ENCODE measurements around the gene A4GNT. TPM values are rescaled to one million over a fixed set of nuclear protein-coding genes. Genes with fewer than 3 reads are reported as not detected.

Gene A4GNT
- total and polyA plus RNA-seq, 2 donors (not counting 1 experiment from before 2014, with no cell fraction given): not detected

DNA sequence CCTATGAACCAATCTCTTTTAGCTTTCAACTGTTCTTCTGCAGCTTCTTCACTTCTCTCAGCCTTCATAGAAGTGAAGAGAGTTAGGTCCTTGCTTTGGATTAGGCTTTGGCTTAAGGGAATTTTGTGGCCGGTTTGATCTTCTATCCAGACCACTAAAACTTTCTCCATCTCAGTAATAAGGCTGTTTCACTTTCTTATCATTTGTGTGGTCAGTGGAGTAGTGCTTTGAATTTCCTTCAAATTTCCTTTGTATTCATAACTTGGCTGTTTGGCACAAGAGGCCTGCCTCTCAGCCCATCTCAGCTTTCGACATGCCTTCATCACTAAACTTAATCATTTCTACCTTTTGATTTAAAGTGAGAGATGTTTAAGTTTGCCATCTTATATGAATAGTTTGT lies 38.5 kb downstream of the A4GNT start:
- DNase-seq (no peak), ATAC-seq (ENCODE audit: low read depth) (no peak)
- Histone ChIP-seq H3K27ac (ENCODE audit: low read length in 2 of 2) (no peak overlapping the region), H3K9me3 (ENCODE audit: control extremely low read depth in 1 of 3, control insufficient read depth in 2 of 3, insufficient read depth in 1 of 3, low read length in 2 of 3) (no peaks in the 10 kb centered on the region), H3K4me1 (ENCODE audit: control insufficient read depth in 2 of 2, insufficient read depth in 2 of 2, low read length in 2 of 2) (no peaks in the 10 kb centered on the region), H3K9ac (ENCODE audit: low read length) (no peak overlapping the region), H3K79me2 (ENCODE audit: control insufficient read depth, insufficient read depth, low read length) (no peaks in the 10 kb centered on the region), H4K20me1 (ENCODE audit: control insufficient read depth, insufficient read depth, low read length, poor library complexity, severe bottlenecking) (no peaks in the 10 kb centered on the region), H3K36me3 (replicated peaks in 1 of 2; ENCODE audit: control extremely low read depth in 1 of 2, control insufficient read depth in 1 of 2, extremely low read depth in 1 of 2, insufficient read depth in 2 of 2, low read length in 1 of 2) (no peaks in the 10 kb centered on the region), H3K4me3 (ENCODE audit: control extremely low read depth in 1 of 5, extremely low read depth in 1 of 5, insufficient read depth in 1 of 5, low read depth in 2 of 5, low read length in 4 of 5) (no peak overlapping the region), H3K4me2 (replicated peaks; ENCODE audit: low read depth, low read length, poor library complexity, severe bottlenecking) (no peak overlapping the region), H2AFZ (ENCODE audit: insufficient read depth, low read depth, low read length, poor library complexity, severe bottlenecking) (no peak overlapping the region), H3K27me3 (replicated peaks in 1 of 4; ENCODE audit: control extremely low read depth in 1 of 4, control insufficient read depth in 3 of 4, insufficient read depth in 4 of 4, low read length in 3 of 4) (peaks cover 0 to 3% (median 0%) of the 10 kb centered on the region in 4 experiments)
- Mint-ChIP-seq H3K9me3 (ENCODE audit: insufficient read depth) (no peaks in the 10 kb centered on the region), H3K27ac (no peak overlapping the region), H3K4me3 (no peak overlapping the region), H3K4me1 (no peaks in the 10 kb centered on the region), H3K27me3 (peaks cover 10% of the 10 kb centered on the region)
- intact Hi-C loops (cut with micrococcal nuclease): no loop called here
- POLR2A ChIA-PET: no interaction called here
- CTCF ChIA-PET: no interaction called here
- no CpG with 5 or more reads among the region's 2 CpGs for whole genome bisulfite sequencing (ENCODE audit: insufficient coverage)
- TF ChIP-seq EZH2 (IDR thresholded peaks at IDR 0.05; ENCODE audit: borderline replicate concordance, insufficient read depth, low read depth, low read length, poor library complexity, severe bottlenecking): no peak
- no peak for TF ChIP-seq CTCF (IDR thresholded peaks at IDR 0.05)

DNA sequence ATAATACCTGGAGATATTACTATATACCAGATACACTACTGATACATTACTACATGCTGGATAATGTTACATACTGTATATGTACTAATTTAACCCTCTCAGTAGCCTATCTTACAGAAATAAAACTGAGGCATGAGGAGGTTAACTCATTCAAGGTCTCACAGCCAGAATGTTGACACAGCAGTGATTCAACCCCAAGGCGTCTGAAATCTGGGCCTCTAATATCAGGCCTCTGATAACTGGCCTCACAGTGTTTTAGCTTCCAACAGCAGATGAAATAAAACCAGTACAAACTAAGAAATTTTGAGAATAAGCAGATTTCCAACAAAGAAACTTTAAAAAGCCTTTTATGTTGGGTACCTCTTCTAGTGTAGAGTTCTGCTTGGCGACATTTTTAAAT lies 40.2 kb downstream of the A4GNT start:
- no CpG with 5 or more reads among the region's 2 CpGs for WGBS (ENCODE audit: insufficient coverage)
- Mint-ChIP-seq H3K4me1 (no peaks in the 10 kb centered on the region), H3K27me3 (peaks cover 16% of the 10 kb centered on the region), H3K27ac (no peak overlapping the region), H3K4me3 (no peak overlapping the region), H3K9me3 (ENCODE audit: insufficient read depth) (no peaks in the 10 kb centered on the region)
- ATAC-seq (ENCODE audit: low read depth): no peak
- H3K4me1 ChIP-seq (ENCODE audit: control insufficient read depth in 2 of 2, insufficient read depth in 2 of 2, low read length in 2 of 2): no peaks in the 10 kb centered on the region
- no peak overlapping the region for H3K9ac ChIP-seq (ENCODE audit: low read length)
- DNase-seq: no peak
- intact Hi-C loops (cut with micrococcal nuclease): no loop called here
- H3K9me3 ChIP-seq (ENCODE audit: control extremely low read depth in 1 of 3, control insufficient read depth in 2 of 3, insufficient read depth in 1 of 3, low read length in 2 of 3): no peaks in the 10 kb centered on the region
- TF ChIP-seq CTCF (IDR thresholded peaks at IDR 0.05): no peak
- TF ChIP-seq EZH2 (IDR thresholded peaks at IDR 0.05; ENCODE audit: borderline replicate concordance, insufficient read depth, low read depth, low read length, poor library complexity, severe bottlenecking): no peak
- CTCF ChIA-PET: no interaction called here
- POLR2A ChIA-PET: no interaction called here
- H3K36me3 ChIP-seq (replicated peaks in 1 of 2; ENCODE audit: control extremely low read depth in 1 of 2, control insufficient read depth in 1 of 2, extremely low read depth in 1 of 2, insufficient read depth in 2 of 2, low read length in 1 of 2): no peaks in the 10 kb centered on the region
- H4K20me1 ChIP-seq (ENCODE audit: control insufficient read depth, insufficient read depth, low read length, poor library complexity, severe bottlenecking): no peaks in the 10 kb centered on the region
- H3K27ac ChIP-seq (ENCODE audit: low read length in 2 of 2): no peak overlapping the region
- no peak overlapping the region for H3K4me2 ChIP-seq (replicated peaks; ENCODE audit: low read depth, low read length, poor library complexity, severe bottlenecking)
- no peak overlapping the region for H2AFZ ChIP-seq (ENCODE audit: insufficient read depth, low read depth, low read length, poor library complexity, severe bottlenecking)
- no peaks in the 10 kb centered on the region for H3K79me2 ChIP-seq (ENCODE audit: control insufficient read depth, insufficient read depth, low read length)
- peaks cover 0 to 3% (median 0%) of the 10 kb centered on the region in 4 experiments for H3K27me3 ChIP-seq (replicated peaks in 1 of 4; ENCODE audit: control extremely low read depth in 1 of 4, control insufficient read depth in 3 of 4, insufficient read depth in 4 of 4, low read length in 3 of 4)
- no peak overlapping the region for H3K4me3 ChIP-seq (ENCODE audit: control extremely low read depth in 1 of 5, extremely low read depth in 1 of 5, insufficient read depth in 1 of 5, low read depth in 2 of 5, low read length in 4 of 5)
